SH-SY5Y (cell line): Measurements from ENCODE around the gene PTEN.

Source experiments
- GATA2 ChIP-seq: IDR thresholded peaks from 2 replicates; pipeline ENCODE4 v1.6.1; 2011; ENCODE audit warnings: mild to moderate bottlenecking, low read depth, low read length
- GATA3 ChIP-seq: IDR thresholded peaks from 2 replicates; pipeline ENCODE4 v1.6.1; 2011; ENCODE audit warnings: low read depth, mild to moderate bottlenecking, low read length, moderate library complexity

DNA sequence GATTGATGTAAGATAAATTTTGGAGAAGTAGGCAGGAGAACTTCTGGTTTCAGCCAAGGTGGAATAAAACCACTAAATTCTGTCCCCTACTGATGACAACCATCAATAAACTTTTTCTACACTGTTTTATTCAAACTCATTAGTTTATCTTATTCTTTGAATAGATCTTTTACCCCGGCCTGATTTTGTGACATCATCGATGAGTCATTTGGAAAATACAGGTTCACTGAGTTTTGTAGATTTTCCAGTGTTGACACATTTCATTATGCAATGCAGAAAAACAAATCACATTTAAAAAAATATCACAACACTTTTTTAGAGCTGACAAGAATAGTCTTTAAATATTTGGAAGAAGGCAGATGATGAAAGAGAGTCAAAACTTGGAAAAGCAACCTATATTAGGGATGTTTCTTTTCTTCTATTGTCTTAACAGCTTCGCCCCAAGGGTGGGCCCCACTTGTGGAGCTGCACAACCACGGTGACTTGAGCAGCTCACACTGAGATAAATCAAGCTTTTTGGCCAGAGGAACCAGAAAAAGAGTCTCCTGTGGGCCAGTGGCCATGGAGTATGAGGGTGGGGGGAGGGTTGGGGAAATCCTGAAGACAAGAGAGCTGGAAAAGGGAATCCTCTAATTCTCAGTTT is 112.8 kb downstream of the PTEN start:
- TF ChIP-seq GATA2, result no peak
- no peak for TF ChIP-seq GATA3
